GM21360 (cell line): Measurements from ENCODE around the gene ELOVL5.

Source experiments
- ATAC-seq: cut with Tn5 transposase; IDR thresholded peaks from one replicate; pipeline ENCODE4 v1.9.1; 2021; ENCODE audit warnings: mild to moderate bottlenecking, moderate library complexity; ENCODE audit not compliant: unreplicated experiment

Gene ELOVL5

GRCh38 chr6:53244958-53245357 is 103.8 kb downstream of the ELOVL5 start:
- ATAC-seq: peak; percentile 73

- no peak for ATAC-seq
These were observed 104.3 kb downstream of the ELOVL5 start for GRCh38 chr6:53244399-53244931.

- no peak for ATAC-seq
These were observed 106.8 kb downstream of the ELOVL5 start for GRCh38 chr6:53241938-53242337.

GRCh38 chr6:53240761-53241160 is 108.0 kb downstream of the ELOVL5 start:
- no peak for ATAC-seq

- no peak for ATAC-seq
These were observed 108.6 kb downstream of the ELOVL5 start for GRCh38 chr6:53240139-53240538.

GRCh38 chr6:53239526-53239925 is 109.2 kb downstream of the ELOVL5 start:
- ATAC-seq: peak; percentile 42

- ATAC-seq: no peak
These were observed 110.4 kb downstream of the ELOVL5 start for GRCh38 chr6:53238311-53238710.

GRCh38 chr6:53236241-53236640 is 112.5 kb downstream of the ELOVL5 start:
- peak; percentile 40 for ATAC-seq

GRCh38 chr6:53235508-53235907 is 113.2 kb downstream of the ELOVL5 start:
- ATAC-seq: no peak

GRCh38 chr6:53233309-53233708 is 115.4 kb downstream of the ELOVL5 start:
- no peak for ATAC-seq

GRCh38 chr6:53230775-53231467 is 117.8 kb downstream of the ELOVL5 start:
- ATAC-seq: no peak

GRCh38 chr6:53227847-53228246 is 120.9 kb downstream of the ELOVL5 start:
- ATAC-seq: no peak

- ATAC-seq: no peak
These were observed 128.1 kb downstream of the ELOVL5 start for GRCh38 chr6:53220605-53221004.
